HepG2 (cell line): ENCODE results near the gene ENDOU. TPM values are rescaled to one million over a fixed set of nuclear protein-coding genes. Genes with fewer than 3 reads are reported as not detected.
A peak's percentile ranks its signal among the peaks of the same experiment; 100 is the strongest.

Experiments
- ATAC-seq: fragments of 200-7000 bp; cut with Tn5 transposase; 3 replicates; pipeline ENCODE4 v1.9.1; 2020; ENCODE audit warnings: mild to moderate bottlenecking, moderate library complexity
- BruUV-seq: library from RNA; stranded (reverse); fragments of 400-500 nt; replicated peaks from 2 replicates; lab custom pipeline; 2021; lab: Mats Ljungman, UMichigan
- CTCF ChIA-PET: fragments of 300-600 bp; formaldehyde crosslinking; extraction: SDS; loops from one replicate; lab custom pipeline; 2021; ENCODE audit warnings: low total read pairs, inconsistent platforms, low intra/inter-chr PET ratio; lab: Yijun Ruan, JAX
- POLR2A ChIA-PET: fragments of 350-600 bp; sonication (Branson Sonifier 250); formaldehyde crosslinking; loops from one replicate; lab custom pipeline; 2020; ENCODE audit warnings: antibody characterized with exemption, inconsistent platforms; lab: Yijun Ruan, JAX
- DNase-seq: peaks from one replicate; pipeline ENCODE4 v3.0.0-alpha.2; 2015; ENCODE audit warnings: low spot score
- FAIRE-seq: peaks from 3 replicates; lab custom pipeline; 2011; peaks lifted over from hg19 to GRCh38; lab: Jason Lieb, UNC
- H2AFZ ChIP-seq: one replicate; pipeline ENCODE4 v1.6.1; 2011; ENCODE audit warnings: low read length, inconsistent platforms
- H3K27ac ChIP-seq: fragments of 300-600 bp; 3 replicates; pipeline ENCODE4 v1.8.0; 2011; ENCODE audit warnings: mixed run types, mild to moderate bottlenecking, mixed read lengths, low read length, inconsistent platforms; ENCODE audit not compliant: insufficient read depth; ENCODE audit errors: extremely low read length
- H3K27me3 ChIP-seq, 2 experiments: fragments of 200-600 bp in 1 of 2; 2 replicates in 1 of 2; 3 replicates in 1 of 2; pipeline versions ENCODE4 v1.6.0 to v1.8.0; 2011; ENCODE audit warnings: low read length in 2 of 2, mild to moderate bottlenecking in 2 of 2, moderate library complexity in 2 of 2, inconsistent platforms in 1 of 2; ENCODE audit not compliant: insufficient read depth in 2 of 2, control insufficient read depth in 1 of 2
- H3K36me3 ChIP-seq, 2 experiments: fragments of 200-600 bp in 1 of 2; replicated peaks in 1 of 2; 2 replicates in 1 of 2; 3 replicates in 1 of 2; pipeline versions ENCODE4 v1.5.1 to v1.8.0; 2011; ENCODE audit warnings: low read length in 2 of 2, inconsistent platforms in 1 of 2; ENCODE audit not compliant: insufficient read depth in 2 of 2, control insufficient read depth in 1 of 2
- H3K4me1 ChIP-seq: 2 replicates; pipeline ENCODE4 v1.5.1; 2012; ENCODE audit warnings: low read length, inconsistent platforms; ENCODE audit not compliant: insufficient read depth
- H3K4me2 ChIP-seq: 2 replicates; pipeline ENCODE4 v1.6.0; 2011; ENCODE audit warnings: low read depth, low read length, inconsistent platforms
- H3K4me3 ChIP-seq, 3 experiments: fragments of 200-600 bp in 1 of 3; sonication (generic), shearing (Covaris generic) in 1 of 3; replicated peaks in 1 of 3; 2 replicates each; pipeline ENCODE4 v1.5.1; 2011 to 2016; ENCODE audit warnings: low read length in 3 of 3, inconsistent platforms in 2 of 3, low read depth in 2 of 3, mild to moderate bottlenecking in 2 of 3, control low read depth in 1 of 3, mixed read lengths in 1 of 3; ENCODE audit not compliant: insufficient read depth in 1 of 3
- H3K79me2 ChIP-seq: one replicate; pipeline ENCODE4 v1.6.1; 2011; ENCODE audit warnings: low read length, inconsistent platforms; ENCODE audit not compliant: insufficient read depth
- H3K9ac ChIP-seq: 2 replicates; pipeline ENCODE4 v1.6.0; 2011; ENCODE audit warnings: mild to moderate bottlenecking, low read depth, low read length, inconsistent platforms; ENCODE audit not compliant: insufficient read depth
- H3K9me3 ChIP-seq: 2 replicates; pipeline ENCODE4 v1.5.1; 2012; ENCODE audit warnings: mild to moderate bottlenecking, low read length
- H4K20me1 ChIP-seq: 2 replicates; pipeline ENCODE4 v1.6.0; 2011; ENCODE audit warnings: inconsistent platforms, mild to moderate bottlenecking, low read length, moderate library complexity; ENCODE audit not compliant: insufficient read depth
- CTCF ChIP-seq: sonication (generic); formaldehyde crosslinking; IDR thresholded peaks from 2 replicates; pipeline ENCODE4 v1.5.0; 2020; ENCODE audit warnings: mild to moderate bottlenecking, missing genetic modification reagents, moderate library complexity
- FOXA1 ChIP-seq, 2 experiments: fragments of 450-650 bp in 1 of 2; sonication (generic) in 1 of 2; formaldehyde crosslinking in 1 of 2; IDR thresholded peaks; 2 replicates each; pipeline versions ENCODE4 v1.4.0 to v1.6.1; 2016 to 2020; ENCODE audit warnings: missing genetic modification reagents in 1 of 2
- GFI1 ChIP-seq: sonication (generic); formaldehyde crosslinking; IDR thresholded peaks from 2 replicates; pipeline ENCODE4 v1.5.0; 2020; ENCODE audit warnings: missing genetic modification reagents, mild to moderate bottlenecking, borderline replicate concordance
- HNRNPL ChIP-seq: fragments of 200-400 bp; formaldehyde crosslinking; IDR thresholded peaks from 2 replicates; pipeline ENCODE4 v1.6.1; 2017; ENCODE audit warnings: mild to moderate bottlenecking, low read depth, low read length
- LRRFIP1 ChIP-seq: sonication (generic); formaldehyde crosslinking; conservative IDR thresholded peaks from 2 replicates; pipeline ENCODE4 v1.4.0; 2020; ENCODE audit warnings: missing genetic modification reagents
- ZFP91 ChIP-seq: sonication (generic); formaldehyde crosslinking; IDR thresholded peaks from 2 replicates; pipeline ENCODE4 v1.9.0; 2022; ENCODE audit warnings: missing genetic modification reagents, mild to moderate bottlenecking, borderline replicate concordance
- whole genome bisulfite sequencing: methylation state at CpG from one replicate; pipeline ENCODE4 v1.1.6; 2017; ENCODE audit warnings: low lambda C conversion rate; 5-methylcytosine and 5-hydroxymethylcytosine counted together
- in situ Hi-C: cut with HindIII; loops from 2 replicates; pipeline ENCODE4 v1.10.0; 2017; ENCODE audit warnings: low pct_unique_long_range_greater_than_20kb; ENCODE audit not compliant: extremely low pct_ligation_motif_present
- intact Hi-C: fragments of 100-400 bp; cut with micrococcal nuclease; formaldehyde crosslinking; loops from one replicate; pipeline ENCODE4 v1.10.0; 2022; ENCODE audit not compliant: unreplicated experiment
- polyA plus RNA-seq, 8 experiments: library from polyadenylated mRNA; depleted of rRNA in 3 of 8; stranded (reverse) in 7 of 8; unstranded in 1 of 8; fragments of >200 nt; fragmentation: Illumina TruSeq in 4 of 8; extraction: Trizol in 4 of 8; gene quantifications; 2 replicates each; pipeline versions ENCODE4 v1.2.1 to v1.2.3, GENCODE V29; 2011 to 2016; ENCODE audit warnings: low read depth in 4 of 8, missing spikeins in 1 of 8, mixed read lengths in 1 of 8; ENCODE audit not compliant: insufficient read depth in 1 of 8
- total RNA-seq, 5 experiments: library from RNA; depleted of rRNA; stranded (reverse); fragments of >200 nt; fragmentation: Illumina TruSeq; extraction: Trizol; gene quantifications; 2 replicates each; pipeline ENCODE4 v1.2.3, GENCODE V29; 2016; ENCODE audit warnings: low read depth in 1 of 5

Gene ENDOU
- total and polyA plus RNA-seq, 2 of the 13 experiments (the other 11 are each of a cell fraction or from before 2014, with no cell fraction given): not detected

- intact Hi-C loops: no loop called here
- Histone ChIP-seq H3K9me3 (no peaks in the 10 kb centered on the region), H3K9ac (no peak overlapping the region), H3K36me3 (no peaks in the 10 kb centered on the region), H3K27ac (no peak overlapping the region), H3K4me1 (peaks cover 32% of the 10 kb centered on the region), H3K4me2 (peak overlapping the region; percentile 52), H3K79me2 (no peaks in the 10 kb centered on the region), H2AFZ (no peak overlapping the region), H3K4me3 (peak overlapping the region in 1 of 3 experiments; percentile 24; a peak in 1 of 6 replicates), H4K20me1 (no peaks in the 10 kb centered on the region), H3K27me3 (peaks cover 10 to 38% of the 10 kb centered on the region in 2 experiments)
- peak; percentile 9 for DNase-seq
- CTCF ChIA-PET: interaction anchor here (2.5 to 3.8 kb wide), 4 partner anchors 19 to 97 kb away, joined by 14 to 37 read pairs (median 18); partner anchors contain the start of gene RAPGEF3
- POLR2A ChIA-PET: interaction anchor here (1.1 kb wide), 2 partner anchors 35 to 80 kb away, joined by 3 to 6 read pairs; partner anchors contain the start of gene RPAP3
- WGBS: 2% methylated on average over 7 of the region's 21 CpGs
- peak; percentile 71 for ATAC-seq
- BruUV-seq: no TSS peak
- no peak for FAIRE-seq
- no peak for TF ChIP-seq LRRFIP1 (CRISPR knock-in tag)
- 0 out of 2 replicates have a peak, but pooled peaks have one; percentile 48 for TF ChIP-seq HNRNPL
- TF ChIP-seq GFI1 (CRISPR knock-in tag): no peak
- TF ChIP-seq FOXA1 (IDR thresholded peaks at IDR 0.05): no peak
- no peak for TF ChIP-seq FOXA1 (CRISPR knock-in tag; IDR thresholded peaks at IDR 0.05)
- TF ChIP-seq CTCF: peak; percentile 9; the same call in 1 of the 2 replicates
- peak; percentile 13; the same call in 1 of the 2 replicates for TF ChIP-seq ZFP91 (CRISPR knock-in tag)
- in situ Hi-C loops: loop anchor here (5.0 kb wide), 1 partner anchor 37 kb away; no protein-coding TSS in a partner anchor
These were observed 15.5 kb upstream of the ENDOU start for GRCh38 chr12:47740606-47741339.
